GM20000 (cell line): ENCODE results near the gene ASTN2.

Source experiments
- DNase-seq: peaks from one replicate; pipeline ENCODE4 v3.0.0; 2012; ENCODE audit warnings: low spot score
- CTCF ChIP-seq: IDR thresholded peaks from 2 replicates; pipeline ENCODE4 v1.5.1; 2012; ENCODE audit warnings: mild to moderate bottlenecking, control low read depth; ENCODE audit errors: extremely low read depth, missing control alignments

Gene ASTN2

GRCh38 chr9:116868201-116868600 is 546.7 kb downstream of the ASTN2 start:
- TF ChIP-seq CTCF = no peak
- DNase-seq = no peak

GRCh38 chr9:116861321-116861720 is 553.5 kb downstream of the ASTN2 start:
- DNase-seq = no peak
- TF ChIP-seq CTCF = no peak

GRCh38 chr9:116860509-116861120 is 554.2 kb downstream of the ASTN2 start:
- TF ChIP-seq CTCF = peak; percentile 40
- DNase-seq = peak; percentile 65

GRCh38 chr9:116859763-116860162 is 555.1 kb downstream of the ASTN2 start:
- no peak for DNase-seq
- TF ChIP-seq CTCF = no peak

GRCh38 chr9:116857321-116857720 is 557.5 kb downstream of the ASTN2 start:
- no peak for TF ChIP-seq CTCF
- DNase-seq = no peak

GRCh38 chr9:116855881-116856662 is 558.8 kb downstream of the ASTN2 start:
- DNase-seq = no peak
- no peak for TF ChIP-seq CTCF

- DNase-seq = no peak
- no peak for TF ChIP-seq CTCF
These were observed 565.1 kb downstream of the ASTN2 start for GRCh38 chr9:116849721-116850120.
